GM19324 (cell line): ENCODE results near the gene GPR32.
"Not testable (repeated sequence)": the region's sequence is repeated elsewhere in the genome, so short reads cannot be mapped to it uniquely, and the experiment has no call there.

Experiments
- ATAC-seq: cut with Tn5 transposase; IDR thresholded peaks from one replicate; pipeline ENCODE4 v1.9.1; 2021; ENCODE audit warnings: mild to moderate bottlenecking, moderate library complexity; ENCODE audit not compliant: unreplicated experiment, low FRiP score

Gene GPR32

DNA sequence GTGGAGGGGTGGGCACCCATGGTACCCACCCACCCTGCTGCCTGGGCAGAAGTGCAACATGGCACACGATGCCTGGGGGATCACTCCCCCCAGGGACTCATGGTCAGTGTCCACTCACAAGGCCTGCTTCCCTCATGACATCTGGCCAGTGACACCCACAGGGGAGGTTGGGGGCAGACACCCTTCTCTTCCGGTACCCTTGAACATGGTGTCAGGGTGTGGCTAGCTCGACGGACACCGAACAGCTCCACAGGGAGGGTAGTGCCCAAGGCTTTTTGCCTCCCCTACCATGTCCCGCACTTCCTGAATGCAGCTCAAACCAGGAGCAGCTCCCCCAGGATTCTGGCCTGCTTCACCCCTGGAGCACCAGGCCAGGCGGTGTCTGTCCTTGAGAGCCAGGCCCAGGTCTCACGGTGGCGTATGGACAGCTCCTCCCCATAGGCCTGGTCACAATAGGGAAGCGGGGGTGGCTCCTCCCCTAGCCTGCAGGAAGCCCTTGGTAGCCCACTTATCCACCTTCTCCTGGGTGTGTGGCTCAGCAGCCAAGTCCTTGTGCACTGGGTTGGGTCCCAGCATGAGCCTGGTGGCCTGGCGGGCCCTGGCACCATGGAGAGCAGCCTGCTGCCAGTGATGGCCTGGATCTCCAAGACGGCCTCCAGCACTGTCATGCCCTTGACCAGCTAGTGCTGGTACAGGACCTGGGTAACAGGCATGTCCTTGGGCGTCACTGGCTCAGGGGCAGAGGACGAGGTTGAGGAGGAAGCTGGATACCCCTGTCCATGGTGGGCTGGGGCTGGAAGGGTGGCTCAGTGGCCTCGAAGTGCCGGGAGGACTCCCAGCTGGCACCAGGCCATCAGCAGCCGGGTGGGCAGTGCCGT, 27.8 kb downstream of the GPR32 start:
- ATAC-seq = no peak

DNA sequence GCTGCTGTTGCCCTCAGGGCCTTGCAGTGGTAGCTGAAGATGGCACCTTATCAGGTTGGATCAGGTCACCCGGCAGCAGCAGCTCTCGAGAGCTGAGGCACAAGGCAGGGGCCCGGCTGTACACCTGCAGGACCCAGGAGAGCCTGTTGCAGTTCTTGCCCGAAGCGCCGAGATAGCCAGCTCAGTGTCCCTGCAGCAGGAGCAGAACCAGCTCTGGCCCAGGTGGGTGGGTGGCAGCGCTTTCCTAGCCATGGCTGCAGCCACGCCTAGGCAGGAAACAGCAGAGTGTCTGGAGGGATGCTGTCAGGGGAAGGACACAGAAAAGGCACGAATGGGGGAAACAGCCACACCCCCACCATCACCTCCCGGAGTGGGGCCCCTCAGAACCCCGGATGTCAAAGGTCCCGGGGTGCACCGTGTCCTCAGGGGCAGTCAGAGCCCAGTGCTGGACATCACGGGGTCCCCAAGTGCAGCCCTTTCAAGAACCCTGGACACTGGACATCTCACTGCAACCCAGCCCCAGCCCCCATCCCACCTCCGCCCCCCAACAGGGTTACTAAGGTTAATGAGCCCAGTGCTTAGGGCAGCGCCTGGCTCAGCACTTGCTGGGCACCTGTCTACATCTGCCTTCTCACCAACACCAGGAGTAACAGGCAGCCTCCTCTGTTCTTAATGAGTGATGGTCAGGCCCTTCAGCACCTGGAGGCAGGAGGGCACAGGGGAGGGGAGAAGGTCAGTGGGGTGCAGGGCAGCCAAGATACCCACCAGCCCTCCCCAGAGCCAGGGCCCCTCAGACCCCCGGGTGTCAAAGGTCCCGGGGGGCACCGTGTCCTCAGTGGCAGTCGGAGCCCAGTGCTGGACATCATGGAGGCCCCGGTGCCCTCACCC, 28.6 kb downstream of the GPR32 start:
- ATAC-seq = no peak

DNA sequence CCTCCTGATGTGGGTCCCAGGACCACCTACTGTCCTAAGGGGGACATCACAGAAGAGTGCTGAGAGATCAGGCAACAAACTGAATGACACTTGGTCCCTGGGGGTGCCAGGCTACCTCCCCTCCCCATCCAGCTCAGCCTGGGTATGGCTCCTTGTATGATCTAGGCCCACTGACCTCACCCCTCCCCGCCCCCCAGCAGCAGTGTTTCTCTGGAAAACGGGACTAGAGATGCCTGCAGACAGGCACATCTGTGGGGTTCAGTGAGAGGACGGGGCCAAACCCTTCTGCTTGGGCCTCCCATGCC, 29.2 kb downstream of the GPR32 start:
- ATAC-seq = no peak

GRCh38 chr19:50801107-50801506, 30.8 kb downstream of the GPR32 start:
- ATAC-seq = no peak

GRCh38 chr19:50803633-50804419, 33.6 kb downstream of the GPR32 start:
- no peak for ATAC-seq

DNA sequence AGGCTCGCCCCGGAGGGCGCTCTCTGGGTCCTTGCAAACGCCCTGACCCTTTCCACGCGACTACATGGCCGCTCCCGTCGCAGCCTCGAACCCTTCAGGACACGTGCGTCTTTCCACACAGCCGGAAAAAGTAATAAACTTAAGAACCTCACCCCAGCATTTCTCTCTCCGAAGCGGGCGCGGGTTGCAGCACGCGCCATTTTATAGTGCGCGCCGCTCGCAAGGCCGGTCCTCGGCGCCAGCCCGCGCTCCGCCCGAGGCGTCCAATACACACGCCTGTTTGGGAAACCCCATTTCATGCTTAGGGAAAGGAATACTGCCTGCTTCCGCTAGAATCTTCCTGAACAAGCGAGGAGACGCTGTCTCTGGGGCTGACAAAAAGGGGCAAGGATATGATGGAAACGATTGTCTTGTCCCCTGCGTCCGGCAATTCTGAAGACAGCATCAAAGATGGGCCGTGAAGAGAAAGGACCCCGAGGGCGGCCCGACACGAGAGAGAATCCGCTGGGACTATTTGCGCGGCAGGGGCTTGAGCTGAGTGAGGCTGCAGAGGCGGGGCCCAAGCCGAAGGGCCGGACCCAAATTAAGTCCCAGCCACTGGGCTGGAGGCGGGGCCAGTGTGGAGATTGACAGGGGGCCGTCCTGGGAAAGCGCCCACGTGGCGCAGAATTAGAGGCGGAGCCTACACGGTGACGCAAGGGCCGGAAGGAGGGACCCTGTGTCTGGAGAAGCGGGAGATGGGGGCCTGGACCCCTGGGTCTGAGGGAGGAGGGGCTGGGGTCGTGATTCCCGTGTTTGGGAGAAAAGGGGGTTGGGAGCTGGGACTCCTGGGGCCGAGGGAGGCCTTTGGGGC, 34.4 kb downstream of the GPR32 start:
- peak; percentile 95 for ATAC-seq

DNA sequence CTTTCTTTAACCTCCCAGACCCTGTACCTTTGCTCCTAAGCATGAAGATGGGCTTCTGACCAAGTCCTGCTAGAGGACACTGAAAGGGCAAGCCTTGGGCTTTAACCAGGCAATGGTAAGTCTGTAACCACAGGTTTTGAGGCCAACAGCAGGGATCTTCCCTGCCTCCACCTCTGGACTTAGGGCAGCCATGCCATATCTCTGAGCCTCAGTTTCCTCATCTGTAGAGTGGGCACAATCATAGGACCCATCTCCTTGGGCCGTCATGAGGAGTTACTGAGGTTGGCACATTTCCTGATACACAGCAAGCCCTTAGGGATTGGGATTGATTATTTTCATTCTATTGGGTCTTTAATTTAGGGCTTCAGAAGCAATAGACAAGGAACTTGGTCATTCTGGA, 38.6 kb downstream of the GPR32 start:
- no peak for ATAC-seq

DNA sequence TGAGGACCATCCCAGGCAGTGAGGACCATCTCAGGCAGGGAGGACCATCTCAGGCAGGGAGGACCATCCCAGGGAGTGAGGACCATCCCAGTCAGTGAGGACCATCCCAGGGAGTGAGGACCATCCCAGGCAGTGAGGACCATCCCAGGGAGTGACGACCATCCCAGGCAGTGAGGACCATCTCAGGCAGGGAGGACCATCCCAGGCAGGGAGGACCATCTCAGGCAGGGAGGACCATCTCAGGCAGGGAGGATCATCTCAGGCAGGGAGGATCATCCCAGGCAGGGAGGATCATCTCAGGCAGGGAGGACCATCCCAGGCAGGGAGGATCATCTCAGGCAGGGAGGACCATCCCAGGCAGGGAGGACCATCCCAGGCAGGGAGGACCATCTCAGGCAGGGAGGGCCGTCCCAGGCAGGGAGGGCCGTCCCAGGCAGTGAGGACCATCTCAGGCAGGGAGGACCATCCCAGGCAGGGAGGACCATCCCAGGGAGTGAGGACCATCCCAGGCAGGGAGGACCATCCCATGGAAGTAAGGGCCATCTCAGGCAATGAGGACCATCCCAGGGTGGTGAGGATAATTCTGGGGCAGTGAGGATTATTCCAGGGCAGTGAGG, 41.5 kb downstream of the GPR32 start:
- ATAC-seq = not testable (repeated sequence)

GRCh38 chr19:50812474-50812873, 42.2 kb downstream of the GPR32 start:
- no peak for ATAC-seq

DNA sequence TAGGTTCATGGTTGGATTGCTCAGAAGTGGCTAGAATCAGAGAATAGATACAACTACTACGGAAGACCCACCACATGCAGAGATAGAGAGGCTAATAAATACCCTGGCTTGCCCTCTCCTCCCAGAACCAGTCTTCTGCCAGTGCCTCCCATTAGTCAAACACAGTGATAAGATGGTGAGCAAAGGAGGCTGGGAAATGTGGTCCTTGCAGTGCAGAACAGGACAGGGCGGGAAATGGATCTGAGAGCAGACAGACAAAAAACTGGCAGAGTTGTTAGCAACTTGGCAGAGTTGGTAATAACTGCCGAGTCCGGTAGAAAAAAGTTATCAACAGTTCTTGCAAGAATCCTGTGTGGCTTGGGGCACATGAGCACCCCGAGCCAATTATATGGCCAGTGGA, 44.6 kb downstream of the GPR32 start:
- no peak for ATAC-seq

- no peak for ATAC-seq
These were observed 45.2 kb downstream of the GPR32 start for GRCh38 chr19:50815439-50815838.

DNA sequence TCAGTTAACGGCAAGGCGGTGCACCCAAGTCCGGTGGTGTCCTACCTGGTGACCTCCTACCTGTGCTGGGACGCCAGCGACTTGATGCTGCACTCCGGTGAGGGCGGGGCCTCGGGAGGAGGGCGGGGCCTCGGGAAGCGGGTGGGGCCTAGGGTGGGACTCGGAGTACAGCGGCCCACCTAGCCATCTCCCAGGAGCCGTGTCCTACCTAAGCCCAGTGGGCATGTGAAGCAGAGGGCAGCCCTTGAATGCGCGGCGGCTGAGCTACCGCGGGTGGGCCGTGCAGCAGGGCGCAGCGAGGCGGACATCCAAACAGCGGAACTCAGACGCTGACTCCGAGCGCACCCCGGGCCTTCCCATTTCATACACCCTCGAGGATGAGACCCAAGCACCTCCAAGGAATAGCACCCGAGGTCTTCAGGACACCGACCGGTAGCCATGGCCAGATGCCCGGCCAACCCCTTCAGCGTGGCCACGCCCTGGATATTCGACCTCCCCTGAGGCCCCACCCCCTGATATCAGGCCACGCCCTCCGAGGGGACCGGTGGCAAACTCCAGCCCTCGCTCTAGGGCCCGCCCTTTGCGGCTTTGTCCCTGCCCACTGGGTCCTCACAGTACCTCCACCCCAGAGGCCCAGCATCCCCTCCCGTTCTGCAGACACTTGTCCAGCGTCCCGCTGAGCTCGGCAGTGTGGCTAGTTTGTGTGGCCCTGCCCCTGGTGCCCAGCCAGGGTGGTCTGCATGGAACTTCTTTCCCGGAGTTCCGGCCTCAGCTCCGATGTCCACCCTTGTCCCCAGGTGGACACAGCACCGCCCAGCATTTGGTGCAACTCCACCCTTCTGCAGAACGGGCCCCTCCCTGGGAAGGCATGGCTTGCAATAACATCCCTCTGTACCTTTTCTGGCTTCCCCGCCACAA, 47.9 kb downstream of the GPR32 start:
- ATAC-seq = peak; percentile 64

DNA sequence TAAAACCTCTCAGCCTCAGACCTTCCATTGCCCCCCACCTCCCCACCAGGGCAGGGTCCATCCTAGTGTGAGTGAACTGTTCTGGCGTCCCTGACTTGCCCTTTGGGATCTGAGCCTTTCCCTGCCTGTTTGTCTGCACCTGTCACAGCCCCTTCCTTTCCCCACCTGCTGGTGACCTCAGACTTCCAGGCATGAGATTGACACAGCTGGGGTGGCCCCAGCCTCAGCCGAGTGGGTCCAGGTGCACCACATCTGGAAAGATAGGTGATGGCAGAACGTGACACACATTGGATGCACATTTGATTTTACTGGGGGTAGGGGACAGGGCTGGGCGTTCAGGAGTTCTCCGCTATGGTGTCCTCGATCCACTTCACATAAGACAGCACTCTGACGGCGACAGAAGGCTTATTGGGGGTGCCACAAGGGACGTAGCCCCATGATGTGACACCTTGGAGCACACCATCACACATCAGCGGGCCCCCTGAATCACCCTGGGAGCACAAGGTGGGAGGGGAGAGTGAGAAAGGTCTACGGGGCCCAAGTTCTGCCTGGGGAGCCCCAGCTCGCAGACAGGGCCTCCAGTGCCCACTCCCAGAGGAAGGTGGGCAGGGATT, 48.7 kb downstream of the GPR32 start:
- ATAC-seq = no peak

- ATAC-seq = no peak
These were observed 49.4 kb downstream of the GPR32 start for GRCh38 chr19:50819636-50820035.

GRCh38 chr19:50820086-50820485, 49.8 kb downstream of the GPR32 start:
- ATAC-seq = no peak

GRCh38 chr19:50820549-50821247, 50.4 kb downstream of the GPR32 start:
- no peak for ATAC-seq

GRCh38 chr19:50821248-50821612, 51.0 kb downstream of the GPR32 start:
- ATAC-seq = no peak
